DLD1 (cell line): ENCODE measurements around the gene BTNL9.
"Not testable (repeated sequence)": the region's sequence is repeated elsewhere in the genome, so short reads cannot be mapped to it uniquely, and the experiment has no call there.

Source experiments
- in situ Hi-C: cut with HindIII; loops from 2 replicates; pipeline ENCODE4 v1.10.0; 2017; ENCODE audit warnings: low sequenced_read_pairs

The BTNL9 gene

GRCh38 chr5:181039931-181040630 is at the start of gene BTNL9:
TSS of gene BTNL9 (plus strand) at chr5:181040266. CDS start at chr5:181045490, 5,224 bp downstream.
- in situ Hi-C loops: no loop called here

GRCh38 chr5:180990882-180991242 is 49.2 kb upstream of the BTNL9 start:
- in situ Hi-C loops: no loop called here

GRCh38 chr5:181001947-181002346 is 38.1 kb upstream of the BTNL9 start:
- in situ Hi-C loops: no loop called here

GRCh38 chr5:181005791-181006190 is 34.3 kb upstream of the BTNL9 start:
- in situ Hi-C loops: no loop called here

- in situ Hi-C loops: no loop called here
Measured at GRCh38 chr5:181008136-181008535, 31.9 kb upstream of the BTNL9 start.

- in situ Hi-C loops: not testable (repeated sequence)
Measured at GRCh38 chr5:181010018-181010417, 30.0 kb upstream of the BTNL9 start.

- in situ Hi-C loops: not testable (repeated sequence)
Measured at GRCh38 chr5:181014654-181015053, 25.4 kb upstream of the BTNL9 start.

- in situ Hi-C loops: not testable (repeated sequence)
Measured at GRCh38 chr5:181017448-181017847, 22.6 kb upstream of the BTNL9 start.

GRCh38 chr5:181020688-181021087 is 19.4 kb upstream of the BTNL9 start:
- in situ Hi-C loops: no loop called here

- in situ Hi-C loops: no loop called here
Measured at GRCh38 chr5:181024245-181025064, 15.6 kb upstream of the BTNL9 start.

- in situ Hi-C loops: no loop called here
Measured at GRCh38 chr5:181027452-181028031, 12.5 kb upstream of the BTNL9 start.

GRCh38 chr5:181028032-181028819 is 11.8 kb upstream of the BTNL9 start:
- in situ Hi-C loops: no loop called here

GRCh38 chr5:181031716-181032115 is 8.3 kb upstream of the BTNL9 start:
- in situ Hi-C loops: no loop called here

GRCh38 chr5:181035991-181036815 is 3.9 kb upstream of the BTNL9 start:
- in situ Hi-C loops: no loop called here

- in situ Hi-C loops: no loop called here
Measured at GRCh38 chr5:181036816-181037364, 3.2 kb upstream of the BTNL9 start.

- in situ Hi-C loops: no loop called here
Measured at GRCh38 chr5:181037365-181037861, 2.7 kb upstream of the BTNL9 start.

GRCh38 chr5:181039471-181039870 is 595 bp upstream of the BTNL9 start:
- in situ Hi-C loops: no loop called here

- in situ Hi-C loops: no loop called here
Measured at GRCh38 chr5:181040631-181040945, 522 bp downstream of the BTNL9 start.

GRCh38 chr5:181041043-181041442 is 977 bp downstream of the BTNL9 start:
- in situ Hi-C loops: no loop called here
